Effector memory CD4-positive, alpha-beta T cell (primary cell): ENCODE measurements around the gene VPS16.

ENCODE experiments used
- DNase-seq, 3 donors: peaks; one replicate each; pipeline ENCODE4 v3.0.0-alpha.2; 2020
- H3K27ac ChIP-seq: 2 replicates; pipeline ENCODE4 v1.7.0; 2013; ENCODE audit warnings: mild to moderate bottlenecking, low read length, moderate library complexity; ENCODE audit not compliant: insufficient read depth, poor library complexity, severe bottlenecking
- H3K27me3 ChIP-seq: replicated peaks from 2 replicates; pipeline ENCODE4 v1.7.0; 2013; ENCODE audit warnings: mild to moderate bottlenecking, low read length; ENCODE audit not compliant: insufficient read depth, control insufficient read depth, poor library complexity, severe bottlenecking
- H3K36me3 ChIP-seq: 2 replicates; pipeline ENCODE4 v1.7.0; 2013; ENCODE audit warnings: mild to moderate bottlenecking, low read length, moderate library complexity; ENCODE audit not compliant: control insufficient read depth, insufficient read depth
- H3K4me1 ChIP-seq: 2 replicates; pipeline ENCODE4 v1.7.0; 2013; ENCODE audit warnings: low read length, mild to moderate bottlenecking; ENCODE audit not compliant: control insufficient read depth, insufficient read depth, poor library complexity, severe bottlenecking
- H3K4me3 ChIP-seq: 2 replicates; pipeline ENCODE4 v1.7.0; 2013; ENCODE audit warnings: low read length, low read depth, mild to moderate bottlenecking; ENCODE audit not compliant: insufficient read depth, poor library complexity, severe bottlenecking
- H3K9me3 ChIP-seq: 2 replicates; pipeline ENCODE4 v1.7.0; 2013; ENCODE audit warnings: mild to moderate bottlenecking, low read length, moderate library complexity; ENCODE audit not compliant: control insufficient read depth

VPS16 gene

GRCh38 chr20:2834401-2835110, 6.0 kb upstream of the VPS16 start:
- H3K4me1 ChIP-seq, result peaks cover 3% of the 10 kb centered on the region
- no peak overlapping the region for H3K4me3 ChIP-seq
- no peaks in the 10 kb centered on the region for H3K9me3 ChIP-seq
- no peaks in the 10 kb centered on the region for H3K36me3 ChIP-seq
- no peaks in the 10 kb centered on the region for H3K27me3 ChIP-seq
- H3K27ac ChIP-seq, result no peak overlapping the region
- DNase-seq, result no peak

GRCh38 chr20:2835331-2835796, 5.2 kb upstream of the VPS16 start:
- H3K4me1 ChIP-seq, result peaks cover 11% of the 10 kb centered on the region
- no peak overlapping the region for H3K27ac ChIP-seq
- H3K9me3 ChIP-seq, result no peaks in the 10 kb centered on the region
- no peak overlapping the region for H3K4me3 ChIP-seq
- H3K27me3 ChIP-seq, result no peaks in the 10 kb centered on the region
- no peaks in the 10 kb centered on the region for H3K36me3 ChIP-seq
- DNase-seq, result no peak

- Histone ChIP-seq H3K4me1 (peaks cover 13% of the 10 kb centered on the region), H3K9me3 (no peaks in the 10 kb centered on the region), H3K27ac (no peak overlapping the region), H3K36me3 (no peaks in the 10 kb centered on the region), H3K27me3 (no peaks in the 10 kb centered on the region), H3K4me3 (no peak overlapping the region)
- DNase-seq, result no peak
These were observed 4.5 kb upstream of the VPS16 start for GRCh38 chr20:2836035-2836434.

- H3K27me3 ChIP-seq, result no peaks in the 10 kb centered on the region
- no peak overlapping the region for H3K27ac ChIP-seq
- peaks cover 17% of the 10 kb centered on the region for H3K4me1 ChIP-seq
- H3K4me3 ChIP-seq, result no peak overlapping the region
- H3K36me3 ChIP-seq, result no peaks in the 10 kb centered on the region
- no peak for DNase-seq
- no peaks in the 10 kb centered on the region for H3K9me3 ChIP-seq
These were observed 3.2 kb upstream of the VPS16 start for GRCh38 chr20:2837221-2837960.

GRCh38 chr20:2838170-2838797, 2.3 kb upstream of the VPS16 start:
- no peak for DNase-seq
- Histone ChIP-seq H3K27ac (no peak overlapping the region), H3K4me3 (no peak overlapping the region), H3K27me3 (no peaks in the 10 kb centered on the region), H3K4me1 (peaks cover 17% of the 10 kb centered on the region), H3K9me3 (no peaks in the 10 kb centered on the region), H3K36me3 (no peaks in the 10 kb centered on the region)

- no peak for DNase-seq
- H3K4me1 ChIP-seq, result peaks cover 17% of the 10 kb centered on the region
- H3K27ac ChIP-seq, result no peak overlapping the region
- H3K27me3 ChIP-seq, result no peaks in the 10 kb centered on the region
- H3K9me3 ChIP-seq, result no peaks in the 10 kb centered on the region
- no peak overlapping the region for H3K4me3 ChIP-seq
- H3K36me3 ChIP-seq, result no peaks in the 10 kb centered on the region
These were observed 1.5 kb upstream of the VPS16 start for GRCh38 chr20:2838847-2839671.

GRCh38 chr20:2839732-2840137, 810 bp upstream of the VPS16 start:
- H3K27me3 ChIP-seq, result no peaks in the 10 kb centered on the region
- DNase-seq, result no peak
- H3K27ac ChIP-seq, result no peak overlapping the region
- peak overlapping the region; percentile 85 for H3K4me3 ChIP-seq
- peaks cover 17% of the 10 kb centered on the region for H3K4me1 ChIP-seq
- H3K36me3 ChIP-seq, result no peaks in the 10 kb centered on the region
- H3K9me3 ChIP-seq, result no peaks in the 10 kb centered on the region

GRCh38 chr20:2840967-2841531, 504 bp downstream of the VPS16 start:
- DNase-seq, result peak in 2 of 3 donors; percentile 26 to 40
- H3K36me3 ChIP-seq, result no peaks in the 10 kb centered on the region
- peaks cover 17% of the 10 kb centered on the region for H3K4me1 ChIP-seq
- H3K9me3 ChIP-seq, result no peaks in the 10 kb centered on the region
- H3K27ac ChIP-seq, result peak overlapping the region; percentile 72
- H3K4me3 ChIP-seq, result peak overlapping the region; percentile 85
- H3K27me3 ChIP-seq, result no peaks in the 10 kb centered on the region

GRCh38 chr20:2845607-2846006, 5.1 kb downstream of the VPS16 start:
- H3K4me3 ChIP-seq, result no peak overlapping the region
- no peak for DNase-seq
- H3K36me3 ChIP-seq, result peaks cover 8% of the 10 kb centered on the region
- H3K27ac ChIP-seq, result no peak overlapping the region
- peaks cover 6% of the 10 kb centered on the region for H3K4me1 ChIP-seq
- no peaks in the 10 kb centered on the region for H3K9me3 ChIP-seq
- H3K27me3 ChIP-seq, result no peaks in the 10 kb centered on the region
